HG03432 (cell line): ENCODE measurements around the gene HYAL3.
"Not testable (repeated sequence)": the region's sequence is repeated elsewhere in the genome, so short reads cannot be mapped to it uniquely, and the experiment has no call there.

ENCODE experiments used
- ATAC-seq: cut with Tn5 transposase; IDR thresholded peaks from one replicate; pipeline ENCODE4 v1.9.1; 2021; ENCODE audit warnings: mild to moderate bottlenecking, moderate library complexity; ENCODE audit not compliant: unreplicated experiment

Gene HYAL3

DNA sequence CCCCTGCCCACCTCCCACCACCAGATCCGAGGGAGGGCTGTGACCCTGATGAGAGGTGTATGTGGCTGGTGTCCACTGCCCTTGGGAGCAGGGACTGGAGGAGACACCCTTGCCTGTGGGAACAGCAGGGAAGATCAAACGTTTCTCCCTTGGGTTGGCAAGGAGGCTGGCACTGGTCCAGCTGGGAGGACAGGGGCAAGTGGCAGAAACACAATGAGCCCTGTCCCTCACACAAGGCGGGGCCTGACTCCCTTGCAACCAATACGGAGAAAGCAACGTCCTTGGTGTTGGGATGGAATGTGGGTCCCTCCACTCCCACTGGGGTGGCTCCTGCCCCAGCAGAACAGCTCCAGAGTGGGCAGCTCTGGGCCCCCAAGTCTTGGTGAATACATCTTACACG, 18.1 kb upstream of the HYAL3 start:
- no peak for ATAC-seq

DNA sequence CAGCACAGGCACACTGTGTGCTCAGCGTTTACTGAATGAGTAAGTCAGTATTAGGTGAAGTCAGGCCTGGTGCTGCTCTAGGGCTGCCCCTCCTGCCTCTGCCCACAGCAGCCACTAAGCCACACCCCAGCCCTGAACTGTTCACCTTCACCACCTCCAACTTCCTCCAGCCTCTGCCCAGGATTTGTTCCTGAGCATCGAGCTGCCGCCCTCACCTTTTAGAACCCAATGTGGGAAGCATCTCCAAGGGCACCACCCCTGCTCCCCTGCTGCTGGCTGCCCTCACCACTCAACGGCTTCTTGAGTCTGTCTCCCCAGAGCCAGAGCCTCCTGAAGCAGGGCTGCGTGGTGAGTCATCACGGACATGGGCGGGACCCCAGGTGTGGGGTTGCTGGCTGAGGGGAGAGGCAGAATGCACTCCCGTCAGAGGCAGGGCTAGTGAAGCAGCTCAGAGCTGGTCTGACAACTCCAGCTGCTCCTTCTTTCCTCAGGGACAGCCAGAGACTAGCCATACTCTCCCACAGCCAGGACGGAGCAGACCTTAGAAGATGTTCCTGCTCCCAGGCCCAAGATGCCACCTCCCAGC, 17.5 kb upstream of the HYAL3 start:
- no peak for ATAC-seq

DNA sequence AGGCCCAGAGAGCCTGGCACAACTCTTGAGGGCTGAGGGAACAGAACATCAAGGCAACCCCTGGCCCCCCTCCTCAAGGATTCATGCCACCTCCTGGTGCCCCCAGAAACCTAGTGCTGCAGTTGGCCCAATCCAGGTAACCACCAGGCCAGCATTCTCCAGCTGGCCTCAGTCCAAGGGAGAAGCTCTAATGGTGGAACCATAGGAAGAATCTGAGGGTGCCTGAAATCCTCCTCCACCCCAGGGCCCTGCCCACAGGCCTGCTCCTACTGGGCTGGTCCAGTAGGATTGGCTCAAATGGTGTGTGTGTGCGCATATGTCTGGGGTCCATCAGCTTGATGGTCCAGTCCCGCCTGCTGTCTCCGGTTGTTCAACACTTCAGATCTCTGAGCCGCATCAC, 15.6 kb upstream of the HYAL3 start:
- ATAC-seq: no peak

DNA sequence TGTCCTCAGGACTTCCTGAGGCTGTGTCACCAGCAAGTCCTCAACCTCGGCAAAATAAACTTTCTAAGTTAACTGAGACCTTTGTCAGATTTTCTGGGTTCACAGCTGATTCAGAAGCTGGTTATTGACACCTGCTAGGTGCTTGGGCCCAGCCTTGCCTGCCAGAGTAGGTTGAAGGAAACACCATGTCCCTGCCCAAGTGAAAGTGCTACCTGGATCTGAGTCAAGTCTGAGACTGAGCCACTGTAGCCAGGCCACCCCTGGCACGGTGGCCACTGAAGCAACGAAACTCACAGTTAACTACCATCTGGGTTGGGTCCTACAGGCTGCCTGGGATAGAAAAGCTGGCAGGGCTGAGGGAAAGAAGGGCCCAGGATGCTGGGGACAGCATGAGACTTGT, 15.1 kb upstream of the HYAL3 start:
- ATAC-seq: no peak

DNA sequence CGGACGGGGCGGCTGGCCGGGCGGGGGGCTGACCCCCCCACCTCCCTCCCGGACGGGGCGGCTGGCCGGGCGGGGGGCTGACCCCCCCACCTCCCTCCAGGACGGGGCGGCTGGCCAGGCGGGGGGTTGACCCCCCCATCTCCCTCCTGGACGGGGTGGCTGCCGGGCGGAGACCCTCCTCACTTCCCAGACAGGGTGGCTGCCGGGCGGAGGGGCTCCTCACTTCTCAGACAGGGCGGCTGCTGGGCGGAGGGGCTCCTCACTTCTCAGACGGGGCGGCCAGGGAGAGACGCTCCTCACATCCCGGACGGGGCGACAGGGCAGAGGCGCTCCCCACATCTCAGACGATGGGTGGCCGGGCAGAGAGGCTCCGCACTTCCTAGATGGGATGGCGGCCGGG, 12.8 kb upstream of the HYAL3 start:
- not testable (repeated sequence) for ATAC-seq

DNA sequence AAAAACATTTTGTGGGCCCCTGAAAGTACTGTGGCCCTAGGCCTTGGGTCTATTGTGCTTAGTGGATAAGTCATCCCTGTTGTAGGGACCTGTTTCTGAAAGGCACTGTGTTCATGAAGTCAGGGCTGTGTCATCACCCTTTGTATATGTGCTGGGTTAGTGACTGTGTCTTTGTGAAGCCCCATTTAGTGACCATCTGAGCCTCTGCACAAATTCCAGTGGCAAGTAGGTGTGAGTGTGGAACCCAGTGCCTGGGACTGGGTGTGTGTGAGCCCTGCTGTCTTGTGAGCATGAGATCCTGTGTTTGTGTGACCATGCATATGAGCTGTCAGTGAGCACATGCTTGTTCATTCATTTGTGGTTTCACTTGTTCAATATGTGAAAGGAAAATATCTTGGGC, 5.4 kb upstream of the HYAL3 start:
- ATAC-seq: no peak

DNA sequence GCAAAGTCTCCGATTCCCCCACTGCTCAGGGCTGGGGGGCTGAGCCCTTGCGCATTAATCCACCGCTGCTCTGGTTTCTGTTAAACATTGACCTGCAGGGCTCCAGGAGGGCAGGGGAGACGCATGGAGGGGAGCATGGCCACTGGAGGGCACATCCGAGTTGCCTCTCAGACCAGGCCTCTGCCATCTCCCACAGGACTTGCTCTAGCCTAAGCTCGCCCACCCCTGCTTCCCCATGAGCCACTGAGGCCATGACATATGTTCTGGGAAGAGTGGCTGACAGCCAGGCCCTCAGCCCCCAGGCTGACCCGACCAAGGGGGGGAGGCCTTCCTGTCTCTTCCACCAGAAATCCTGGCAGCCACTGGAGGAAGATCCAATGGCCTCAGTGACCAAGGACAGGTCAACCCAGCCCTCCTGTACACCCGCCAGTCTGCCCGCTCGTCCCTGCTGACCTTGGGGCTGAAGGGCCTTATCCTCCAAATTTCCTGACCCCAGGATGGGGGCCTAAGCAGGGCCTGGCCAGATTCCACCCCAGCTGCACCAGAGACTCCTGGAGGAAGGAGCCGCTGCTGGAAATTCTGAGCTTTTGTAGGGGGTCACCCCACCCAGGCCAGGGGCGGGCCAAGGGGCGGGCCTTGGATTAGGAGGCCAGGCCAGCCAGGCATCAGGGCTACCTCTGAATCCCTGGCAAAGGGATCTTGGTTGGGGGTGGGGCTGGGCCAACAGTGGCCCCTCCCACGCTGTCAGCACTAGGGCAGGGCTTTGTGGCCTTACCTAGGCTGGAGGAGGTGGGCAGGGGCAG, 4.0 kb upstream of the HYAL3 start, which contains the start of gene HYAL1:
HYAL1 (minus strand) TSS at position 562 of the 803 bp plus-strand sequence. CDS start 618 bp downstream, outside the sequence.
- no peak for ATAC-seq

DNA sequence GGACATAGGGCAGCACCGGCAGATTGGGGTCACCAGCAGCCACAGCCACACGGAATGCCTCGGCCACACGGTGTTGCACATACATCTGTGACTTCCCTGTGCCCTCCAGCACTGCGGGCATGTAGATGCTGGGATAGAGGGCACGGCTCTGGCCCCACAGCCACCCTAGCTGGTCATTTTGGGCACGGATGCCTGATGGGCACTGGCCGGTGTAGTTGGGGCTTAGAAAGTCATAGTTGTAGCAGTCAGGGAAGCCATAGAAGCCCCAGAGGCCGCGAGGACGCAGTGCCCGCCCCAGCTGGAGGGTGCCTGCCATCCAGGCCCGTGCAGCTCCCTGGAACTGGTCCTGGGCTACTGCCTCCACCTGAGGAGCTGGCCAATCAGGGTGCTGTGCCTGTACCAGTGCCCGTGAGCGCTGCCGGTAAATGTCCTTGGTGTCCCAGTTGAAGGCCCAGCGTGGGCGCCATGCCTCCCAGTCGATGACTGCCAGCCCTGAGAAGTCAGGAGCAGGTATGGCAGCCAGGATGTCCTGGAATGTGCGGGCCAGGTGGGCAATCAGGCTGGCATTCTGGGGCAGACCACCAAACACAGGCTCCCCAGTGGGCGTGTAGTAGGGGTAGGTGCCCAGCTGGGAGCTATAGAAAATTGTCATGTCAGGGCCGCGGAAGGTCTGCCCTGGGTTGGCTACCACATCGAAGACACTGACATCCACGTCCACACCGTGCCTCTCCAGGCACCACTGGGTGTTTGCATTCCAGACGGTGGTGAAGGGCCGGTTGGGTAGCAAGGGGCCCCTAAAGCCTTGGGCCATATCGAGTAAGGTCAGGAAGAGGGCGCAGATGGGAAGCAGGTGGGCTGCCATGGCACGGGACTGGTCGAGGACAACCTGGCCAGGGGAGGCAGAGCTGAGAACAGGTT, 3.1 kb upstream of the HYAL3 start:
- no peak for ATAC-seq

DNA sequence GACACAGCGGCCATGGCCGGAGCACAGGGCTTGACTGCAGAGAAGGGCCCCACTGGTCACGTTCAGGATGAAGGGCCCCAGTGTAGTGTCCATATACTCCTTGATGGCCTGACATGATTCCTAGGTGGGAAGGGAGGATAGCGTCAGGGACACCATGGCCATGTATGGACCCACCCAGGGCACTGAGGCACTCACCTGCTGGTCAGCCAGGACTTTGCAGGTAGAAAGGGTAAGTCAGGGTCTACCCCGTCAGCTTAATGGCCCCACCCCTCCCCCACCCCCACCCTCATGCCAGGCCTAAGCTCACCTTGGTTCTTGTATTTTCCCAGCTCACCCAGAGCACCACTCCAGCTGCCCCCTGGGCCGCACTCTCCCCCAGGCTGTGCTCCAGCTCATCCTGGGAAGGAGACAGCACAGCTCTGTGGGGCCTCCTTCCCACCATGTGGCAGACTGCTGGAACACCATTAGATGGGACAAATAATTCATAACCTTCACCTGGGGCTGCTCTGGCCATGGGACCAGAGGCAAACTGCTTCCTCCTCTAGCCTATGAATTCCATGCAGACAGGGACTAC, 1.6 kb upstream of the HYAL3 start:
- ATAC-seq: no peak

DNA sequence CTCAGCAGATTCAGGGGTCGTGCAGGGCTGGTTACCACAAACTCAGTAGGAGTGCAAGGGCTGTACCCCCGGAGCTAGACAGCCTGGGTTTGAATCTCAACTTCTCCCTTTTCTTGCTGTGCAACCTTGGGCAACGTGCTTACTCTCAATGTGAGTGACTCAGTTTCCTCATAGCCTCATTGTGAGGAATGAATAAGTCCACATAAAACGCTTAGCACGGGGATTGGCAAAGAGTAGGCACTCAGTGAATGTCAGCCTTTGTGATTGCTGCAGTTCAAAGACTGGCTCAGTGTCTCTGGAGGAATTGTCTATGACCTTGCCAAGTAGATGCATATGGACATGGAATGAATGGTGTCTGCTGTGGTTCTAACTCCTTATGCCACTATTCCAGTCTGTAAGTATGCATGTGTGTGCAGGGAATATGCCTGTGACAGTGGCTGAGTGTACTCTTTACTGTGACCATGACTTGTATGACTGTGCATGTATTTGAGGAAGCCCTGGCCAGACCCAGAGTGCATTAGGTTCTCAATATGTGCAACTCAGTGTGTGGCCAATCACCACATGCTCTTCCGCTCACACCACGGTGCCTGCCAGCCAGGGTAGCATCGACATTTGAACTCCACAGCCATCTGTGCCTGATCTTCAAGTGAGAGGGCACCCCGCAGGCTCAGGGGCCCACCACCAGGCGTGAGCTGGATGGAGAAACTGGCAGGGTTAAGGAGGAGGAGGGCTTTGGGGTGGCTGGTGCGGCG, 900 bp upstream of the HYAL3 start:
- no peak for ATAC-seq

DNA sequence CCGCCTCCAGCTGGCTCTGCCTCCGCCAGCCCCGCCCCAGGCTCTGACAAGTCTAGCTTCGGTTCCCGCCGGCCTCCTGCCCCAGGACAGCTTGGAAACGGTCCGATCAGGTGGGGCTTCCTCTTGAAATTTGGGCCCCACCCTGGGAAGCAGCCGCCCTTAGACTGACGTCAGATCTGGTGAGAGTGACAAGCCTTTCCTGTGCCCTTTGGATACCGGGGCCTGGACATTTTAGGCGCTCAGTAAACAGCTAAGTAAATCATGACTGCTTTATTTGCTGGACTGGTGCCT, 378 bp upstream of the HYAL3 start:
- ATAC-seq: no peak

DNA sequence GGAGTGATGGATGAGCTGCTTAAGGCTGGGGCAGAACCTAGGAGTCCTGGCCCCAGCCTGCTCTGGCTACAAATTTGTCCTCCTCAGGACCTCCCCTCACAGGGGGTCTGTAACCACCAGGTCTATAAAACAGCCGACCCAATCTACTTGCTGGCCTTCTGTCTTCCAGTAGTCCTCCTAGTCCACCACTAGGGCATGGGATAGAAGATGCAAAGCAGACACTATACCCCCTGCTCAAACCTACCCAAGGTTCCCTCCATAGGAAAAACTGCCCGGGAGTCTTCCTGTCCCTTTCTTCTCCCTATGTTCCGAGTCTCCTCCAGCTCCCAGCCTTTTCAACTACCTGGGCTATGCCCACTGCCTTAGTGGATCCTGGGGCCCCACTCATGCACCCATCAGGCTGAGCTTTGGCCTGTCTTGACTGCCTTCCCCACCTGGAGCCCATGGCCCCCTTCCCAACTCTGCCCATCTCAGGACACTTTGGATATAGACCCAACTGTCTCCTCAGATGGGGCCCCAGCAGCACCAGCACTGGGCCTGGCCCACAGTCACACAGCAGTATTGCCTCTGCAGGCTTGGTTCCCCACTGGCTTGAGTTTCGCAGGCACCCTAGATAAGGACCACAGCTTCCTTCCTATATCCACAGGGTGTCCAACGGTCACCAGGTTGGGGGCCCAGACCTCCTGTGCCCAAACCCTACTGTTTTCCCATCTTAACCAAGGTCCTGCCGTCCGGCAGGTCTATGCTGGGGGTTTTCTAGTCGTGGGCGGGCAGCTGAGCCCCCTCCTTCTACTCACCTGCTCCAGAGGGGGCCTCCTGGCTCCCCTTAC, 1.1 kb downstream of the HYAL3 start:
- ATAC-seq: no peak

DNA sequence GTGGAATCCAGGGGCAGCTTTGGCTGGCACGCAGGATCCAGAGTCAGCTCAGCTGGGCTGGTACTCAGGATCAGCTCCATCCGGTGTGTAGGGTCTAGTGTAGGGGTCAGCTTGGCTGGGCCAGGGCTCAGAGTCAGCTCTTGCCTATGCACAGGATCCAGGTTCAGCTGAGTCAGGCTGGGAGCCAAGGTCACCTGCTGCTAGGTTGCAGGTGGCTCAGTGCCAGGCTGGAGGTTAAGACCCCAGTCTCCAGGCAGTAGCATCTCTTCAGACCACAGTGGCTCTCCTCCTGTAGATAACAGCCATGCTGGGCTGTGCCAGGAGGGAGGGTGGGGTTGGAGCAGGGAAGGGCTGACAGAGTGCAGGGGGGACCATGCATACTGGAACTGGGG, 1.8 kb downstream of the HYAL3 start:
- no peak for ATAC-seq

DNA sequence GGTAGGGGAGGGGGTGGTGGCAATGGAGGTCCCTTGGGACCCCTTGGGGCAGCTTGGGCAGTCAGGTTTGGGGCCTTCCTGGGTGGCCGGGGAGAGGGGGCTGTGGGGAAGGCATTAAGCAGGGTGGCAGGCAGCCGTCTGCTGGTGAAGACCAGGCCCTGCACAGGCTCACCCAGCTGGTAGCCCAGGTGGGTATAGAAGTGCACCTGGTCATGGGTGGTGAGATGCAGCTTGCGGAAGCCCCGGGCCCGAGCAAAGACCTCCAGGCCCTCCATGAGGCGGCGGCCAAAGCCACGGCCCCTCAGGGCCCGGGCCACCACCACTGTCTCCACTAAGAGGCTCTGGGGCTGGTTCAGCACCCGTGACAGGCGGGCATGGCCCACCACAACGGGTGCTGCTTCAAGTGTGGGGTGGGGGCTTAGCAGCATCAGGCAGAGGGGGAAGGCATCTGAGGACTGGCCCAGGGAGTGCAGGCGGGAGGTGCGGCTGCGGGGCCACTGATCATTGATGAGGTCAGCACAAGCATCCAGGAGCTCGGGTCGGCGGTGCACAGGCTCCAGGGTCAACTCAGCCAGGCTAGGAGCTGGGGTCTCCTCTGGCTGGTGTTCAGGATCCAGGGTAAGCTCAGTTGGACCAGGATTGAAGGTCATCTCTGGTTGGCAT, 2.4 kb downstream of the HYAL3 start:
- no peak for ATAC-seq

DNA sequence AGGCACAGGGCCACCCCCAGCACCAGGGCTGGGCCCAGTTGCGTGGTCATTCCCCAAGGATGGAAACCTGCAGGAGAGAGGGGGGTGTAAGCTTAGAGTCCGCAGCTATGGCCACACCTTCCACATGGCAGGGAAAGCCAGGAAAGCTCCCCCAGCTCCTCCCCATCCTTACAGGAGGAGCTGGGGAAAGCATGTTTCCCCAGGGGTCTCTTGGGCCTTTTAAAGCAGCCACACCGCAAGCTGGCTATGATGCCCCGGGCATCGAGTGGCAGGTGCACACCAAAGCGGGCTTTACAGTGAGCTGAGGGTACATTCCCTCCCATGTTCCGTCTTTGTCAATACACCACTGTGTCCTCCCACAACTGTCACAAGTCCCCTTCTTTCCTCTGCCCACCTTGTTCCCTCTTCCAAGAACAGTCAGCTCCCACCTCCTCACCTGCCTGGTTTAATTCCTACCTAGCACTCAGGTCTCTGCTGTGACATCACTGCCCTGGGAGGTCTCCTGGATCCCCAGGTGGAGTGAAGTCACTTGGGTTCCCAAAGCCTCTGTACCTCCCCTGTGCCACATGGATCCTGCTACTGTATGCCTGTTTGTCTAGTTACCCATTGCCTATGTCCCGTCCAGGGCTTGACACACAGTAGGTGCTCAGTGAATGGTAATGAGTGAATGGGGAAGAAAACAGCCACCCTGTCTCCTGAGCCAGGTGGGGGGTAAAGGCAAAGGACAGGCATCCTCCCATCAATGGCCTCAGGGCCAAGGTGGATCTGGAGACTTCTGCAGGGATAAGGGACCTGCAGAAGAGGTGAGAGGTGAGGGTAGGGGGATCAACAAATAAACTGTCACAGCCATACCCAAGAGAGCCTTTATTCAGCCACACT, 3.4 kb downstream of the HYAL3 start:
- ATAC-seq: no peak

DNA sequence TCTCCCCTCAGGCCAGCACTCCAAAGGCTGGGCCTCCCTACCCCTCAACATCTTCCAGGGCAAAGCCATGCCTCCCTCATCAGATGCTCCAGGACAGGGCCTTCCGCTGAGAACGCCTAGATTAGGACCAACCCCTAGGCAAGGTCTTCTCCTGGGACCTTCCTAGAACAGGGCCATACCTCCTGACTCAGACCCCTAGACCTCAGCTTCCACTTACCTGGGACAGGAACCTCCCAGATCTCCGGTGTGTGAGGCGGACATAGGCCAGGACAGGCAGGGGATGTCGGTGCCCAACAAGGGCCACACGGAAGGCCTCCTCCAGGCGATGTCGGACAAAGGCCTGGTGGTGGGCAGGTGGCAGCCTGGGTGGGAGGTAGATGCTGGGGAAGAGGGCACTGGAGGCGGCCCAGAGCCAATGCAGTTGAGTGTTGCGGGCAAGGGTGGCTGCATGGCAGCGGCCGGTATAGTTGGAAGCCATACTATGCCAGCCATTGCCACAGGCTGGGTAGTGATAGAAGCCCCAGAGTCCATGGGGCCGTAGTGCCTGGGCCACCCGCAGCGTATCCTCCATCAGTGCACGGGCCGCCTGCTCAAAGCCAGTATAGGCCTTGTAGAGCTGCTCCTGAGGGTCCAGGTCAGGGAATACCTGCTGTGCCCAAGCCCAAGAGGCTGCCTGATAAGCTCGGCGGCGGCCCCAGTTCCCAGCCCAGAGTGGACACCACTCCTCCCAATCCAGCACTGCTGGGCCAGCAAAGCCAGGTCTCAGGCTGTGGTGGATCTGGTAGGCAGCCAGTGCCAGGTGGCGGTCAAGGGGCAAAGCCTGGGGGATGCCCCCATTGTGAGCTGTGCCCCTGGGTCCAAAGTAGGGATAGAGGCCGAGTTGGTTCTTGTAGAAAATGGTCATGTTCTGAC, 4.5 kb downstream of the HYAL3 start:
- no peak for ATAC-seq

DNA sequence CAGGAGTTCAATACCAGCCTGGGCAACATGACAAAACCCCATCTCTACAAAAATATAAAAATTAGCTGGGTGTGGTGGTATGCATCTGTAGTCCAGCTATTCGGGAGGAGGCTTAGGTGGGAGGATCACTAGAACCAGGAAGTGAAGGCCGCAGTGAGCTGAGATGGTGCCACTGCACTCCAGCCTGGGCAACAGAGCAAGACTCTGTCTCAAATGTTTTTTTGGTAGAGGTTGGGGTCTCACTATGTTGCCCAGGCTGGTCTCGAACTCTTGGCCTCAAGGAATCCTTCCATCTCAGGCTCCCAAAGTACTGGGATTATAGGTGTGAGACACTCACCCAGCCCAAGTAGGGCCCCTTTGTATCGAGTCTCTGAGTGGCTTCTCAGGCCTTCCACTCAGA, 5.1 kb downstream of the HYAL3 start:
- no peak for ATAC-seq
